SH-SY5Y (cell line): ENCODE data around the gene ZSCAN20.

Source experiments
- GATA2 ChIP-seq: IDR thresholded peaks from 2 replicates; pipeline ENCODE4 v1.6.1; 2011; ENCODE audit warnings: mild to moderate bottlenecking, low read depth, low read length
- GATA3 ChIP-seq: IDR thresholded peaks from 2 replicates; pipeline ENCODE4 v1.6.1; 2011; ENCODE audit warnings: low read depth, mild to moderate bottlenecking, low read length, moderate library complexity

Gene ZSCAN20

GRCh38 chr1:33472269-33472980, at the start of gene ZSCAN20:
ZSCAN20 (plus strand) TSS chr1:33472645; CDS start chr1:33479289, 6,644 bp downstream.
- no peak for TF ChIP-seq GATA2
- TF ChIP-seq GATA3 = no peak

DNA sequence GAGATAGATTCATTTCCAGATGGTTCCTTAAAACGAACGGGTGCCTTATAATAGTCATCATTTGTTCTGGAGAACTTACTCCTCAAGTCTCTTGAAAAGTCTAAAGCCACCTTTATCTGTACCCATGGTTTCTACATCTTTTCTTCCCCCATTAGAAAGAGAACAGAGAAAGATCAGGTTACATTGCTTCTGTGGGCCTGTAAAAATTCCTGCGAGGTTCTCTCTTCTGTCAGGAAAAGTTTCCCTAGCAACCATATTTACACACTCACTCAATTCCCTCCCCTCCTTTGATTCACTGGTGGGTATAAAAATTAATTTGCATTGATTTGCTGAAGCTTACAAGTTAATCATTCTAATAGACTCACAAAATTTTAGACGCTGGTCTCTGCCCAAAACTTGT, 48.2 kb upstream of the ZSCAN20 start:
- TF ChIP-seq GATA2 (no peak), GATA3 (no peak)

DNA sequence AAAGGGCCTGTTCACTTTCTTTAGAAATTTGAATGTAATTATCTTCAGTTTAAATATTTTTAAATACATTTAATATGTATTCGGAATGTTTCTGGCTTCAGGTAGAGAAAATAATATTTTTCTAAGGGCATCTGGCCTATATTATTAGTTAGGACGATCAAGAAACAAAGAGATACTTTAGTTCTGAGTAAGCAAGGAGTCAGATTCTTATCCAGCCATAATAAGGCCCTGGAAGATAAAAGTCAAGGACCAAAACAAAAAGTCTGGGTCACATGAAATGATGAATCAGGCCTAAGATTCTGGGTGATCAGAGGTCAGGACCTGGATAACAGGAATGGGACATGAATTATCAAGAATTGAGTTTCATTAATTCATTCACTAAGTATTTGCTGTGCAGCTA, 47.8 kb upstream of the ZSCAN20 start:
- TF ChIP-seq GATA2 (no peak), GATA3 (no peak)

DNA sequence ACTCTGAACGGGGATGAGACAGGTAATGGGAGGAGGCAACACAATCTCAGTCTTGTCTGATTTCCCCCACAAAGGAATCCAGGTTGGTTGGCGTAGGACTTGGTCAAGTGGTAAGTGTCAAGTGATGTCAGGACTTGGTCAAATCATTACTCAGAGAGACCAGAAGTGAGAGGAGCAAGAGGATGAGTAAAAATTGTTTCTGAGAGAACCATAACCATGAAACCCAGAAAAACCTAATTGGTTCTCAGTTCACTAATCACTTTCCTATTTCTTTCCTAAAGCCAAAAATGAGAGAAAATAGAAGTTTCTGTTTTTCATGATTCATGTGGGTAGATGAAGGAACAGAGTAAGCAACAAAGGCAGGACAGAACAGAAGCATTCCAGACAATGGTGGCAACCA, 46.5 kb upstream of the ZSCAN20 start:
- TF ChIP-seq GATA3 = no peak
- TF ChIP-seq GATA2 = no peak

DNA sequence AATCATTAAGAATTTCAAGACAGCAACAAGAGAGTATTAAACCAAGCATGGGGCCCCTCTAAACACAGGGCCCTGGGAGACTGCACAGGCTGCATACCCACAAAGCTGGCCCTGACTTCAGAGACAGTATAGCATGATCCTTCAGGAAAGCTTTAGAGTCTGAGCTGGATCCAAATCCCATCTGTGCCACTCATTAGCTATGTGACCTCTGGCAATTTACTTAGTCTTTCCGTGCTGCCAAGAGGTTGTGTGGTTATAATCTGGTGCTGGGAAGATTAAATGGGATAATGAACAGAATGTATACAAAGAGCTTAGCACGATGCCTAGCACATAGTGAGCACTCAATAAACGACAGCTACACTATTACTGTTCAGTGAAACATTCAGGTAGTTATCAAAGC, 45.5 kb upstream of the ZSCAN20 start:
- TF ChIP-seq GATA3 (no peak), GATA2 (no peak)

DNA sequence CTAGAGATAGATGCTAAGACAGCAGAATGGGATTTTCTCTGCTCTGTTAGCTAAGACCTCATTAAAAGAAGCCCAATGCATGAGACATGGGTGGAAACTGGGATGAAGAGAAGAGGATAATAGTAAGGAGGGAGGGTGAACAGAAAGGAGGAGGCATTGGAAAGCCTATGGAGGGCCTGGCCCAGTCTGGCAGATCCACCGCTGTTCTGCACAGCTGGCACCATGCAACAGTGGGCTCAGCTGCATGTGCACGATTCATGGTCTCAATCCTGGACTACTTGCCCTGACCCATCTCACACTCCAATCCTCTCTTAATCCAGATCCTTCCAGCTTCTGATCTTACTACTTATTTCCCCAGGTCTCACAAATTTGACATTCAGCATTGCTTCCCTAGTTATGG, 43.8 kb upstream of the ZSCAN20 start:
- TF ChIP-seq GATA3 = no peak
- no peak for TF ChIP-seq GATA2

DNA sequence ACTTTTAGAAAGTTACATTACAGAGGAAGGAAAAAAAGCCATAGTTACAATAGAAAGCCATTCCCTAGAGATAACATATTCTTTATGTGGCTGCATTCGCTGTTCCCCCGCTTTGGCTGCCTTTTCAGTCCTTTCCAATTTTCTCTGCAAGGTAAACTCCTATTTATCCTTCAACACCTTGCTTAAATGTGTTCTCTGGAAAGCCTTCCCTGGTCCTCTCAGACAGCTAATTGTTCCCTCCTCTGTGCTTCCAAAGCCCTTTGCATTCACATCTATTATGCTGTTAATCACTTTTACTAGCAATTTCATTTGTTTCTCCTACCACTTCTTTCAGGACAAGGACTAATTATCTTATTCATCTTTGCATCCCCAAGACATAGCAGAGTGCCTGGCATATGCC, 43.1 kb upstream of the ZSCAN20 start:
- TF ChIP-seq GATA2 = no peak
- no peak for TF ChIP-seq GATA3

- no peak for TF ChIP-seq GATA2
- TF ChIP-seq GATA3 = no peak
These were observed 42.4 kb upstream of the ZSCAN20 start for GRCh38 chr1:33429856-33430691.

DNA sequence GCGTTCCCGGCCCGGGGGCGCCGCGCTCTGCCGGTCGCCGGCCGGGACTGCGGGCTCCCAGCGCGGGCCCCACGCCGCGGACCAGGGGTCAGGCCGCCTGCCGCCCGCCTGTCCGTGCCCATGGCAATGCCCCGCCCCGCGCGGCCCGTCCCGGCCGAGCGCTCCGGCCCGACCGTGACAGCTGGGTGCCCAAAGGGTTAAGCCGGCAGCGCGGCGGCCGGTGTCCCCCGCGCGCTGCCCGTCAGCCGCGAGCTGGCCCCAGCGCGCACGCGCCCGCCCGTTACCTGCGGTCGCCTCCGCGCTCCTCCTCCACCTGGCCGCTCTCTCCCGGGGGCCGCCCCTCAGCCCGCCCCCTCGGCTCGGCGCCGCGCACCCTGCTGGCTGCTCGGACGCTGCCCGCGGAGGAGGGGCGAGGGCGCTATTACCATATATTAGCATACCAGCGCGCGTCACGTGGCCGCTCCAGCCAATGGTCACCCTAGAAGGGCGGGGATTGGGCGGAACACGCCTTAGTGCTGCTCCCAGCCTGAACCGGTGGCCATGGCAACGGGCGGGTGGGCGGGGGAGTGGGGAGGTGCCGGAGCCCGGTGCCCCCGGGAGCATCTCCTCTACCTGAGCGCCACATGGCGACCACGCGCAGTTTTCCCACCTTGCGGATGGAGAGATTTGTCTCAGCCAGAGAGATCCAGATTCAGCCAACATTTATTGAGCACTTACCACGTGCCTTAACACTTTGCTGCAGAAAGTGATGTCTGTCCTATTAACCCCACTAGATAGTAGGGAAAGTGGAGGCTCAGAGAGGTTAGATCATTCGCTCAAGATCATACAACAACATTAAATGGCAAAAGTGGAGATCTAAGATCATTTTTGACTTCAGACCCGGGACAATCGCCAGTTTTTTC, 41.5 kb upstream of the ZSCAN20 start, which contains the start of gene PHC2:
TSS of gene PHC2 (minus strand) at position 404 of the 902 bp plus-strand sequence. CDS start 55,556 bp downstream, outside the sequence.
- TF ChIP-seq GATA3 = no peak
- TF ChIP-seq GATA2 = no peak

GRCh38 chr1:33433509-33434362, 38.7 kb upstream of the ZSCAN20 start:
- no peak for TF ChIP-seq GATA3
- no peak for TF ChIP-seq GATA2

DNA sequence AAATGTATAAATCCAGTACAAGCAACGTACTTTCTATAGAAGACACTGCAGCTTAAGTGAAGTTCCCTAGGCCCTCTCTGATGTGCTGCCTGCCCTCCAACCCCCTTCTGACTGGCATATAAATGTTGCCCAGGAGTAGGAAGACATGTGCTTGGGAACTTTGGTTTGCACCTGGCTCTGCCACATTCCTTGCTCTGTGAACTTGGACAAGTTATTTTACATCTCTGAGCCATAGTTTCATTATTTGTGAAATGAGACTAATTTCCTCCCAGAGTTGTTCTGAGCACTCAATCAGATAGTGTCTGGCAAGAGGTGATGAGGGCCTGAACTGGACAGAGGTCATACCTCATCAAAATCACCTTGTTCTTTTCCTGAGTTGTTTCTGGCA, 38.1 kb upstream of the ZSCAN20 start:
- TF ChIP-seq GATA3 (no peak), GATA2 (no peak)

DNA sequence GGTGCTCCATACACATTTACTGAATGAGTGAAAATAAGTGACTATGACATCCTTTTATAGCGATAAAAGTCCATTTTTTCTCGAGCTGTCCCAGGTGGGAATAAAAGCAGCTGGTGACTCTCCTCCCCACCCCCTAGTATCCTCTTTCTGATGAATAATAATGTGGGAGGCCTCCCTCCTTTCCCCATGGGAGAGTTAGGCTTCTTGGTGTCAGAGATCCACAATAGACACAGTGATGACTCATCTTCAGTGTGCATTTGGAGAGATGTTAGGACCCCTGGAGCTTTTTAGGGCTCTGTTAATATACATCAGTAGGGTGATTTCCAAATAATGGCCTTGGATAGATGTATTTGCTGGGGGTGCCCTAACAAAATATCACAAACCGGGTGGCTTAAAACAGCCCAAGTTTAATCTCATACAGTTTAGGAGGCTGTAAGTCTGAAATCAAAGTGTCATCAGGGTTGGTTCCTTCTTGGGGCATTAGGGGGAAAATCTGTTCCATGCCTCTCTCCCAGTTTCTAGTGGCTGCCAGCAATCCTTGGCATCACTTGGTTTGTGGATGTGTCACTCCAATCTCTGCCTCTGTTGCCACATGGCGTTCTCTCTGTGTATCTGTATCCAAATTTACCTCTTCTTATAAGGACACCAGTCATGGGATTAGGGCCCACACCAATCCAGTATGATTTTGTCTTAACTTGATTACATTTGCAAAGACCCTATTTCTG, 37.2 kb upstream of the ZSCAN20 start:
- TF ChIP-seq GATA3 (no peak), GATA2 (no peak)
